ENCODE measurements around the gene TOMM7.

Gene TOMM7

DNA sequence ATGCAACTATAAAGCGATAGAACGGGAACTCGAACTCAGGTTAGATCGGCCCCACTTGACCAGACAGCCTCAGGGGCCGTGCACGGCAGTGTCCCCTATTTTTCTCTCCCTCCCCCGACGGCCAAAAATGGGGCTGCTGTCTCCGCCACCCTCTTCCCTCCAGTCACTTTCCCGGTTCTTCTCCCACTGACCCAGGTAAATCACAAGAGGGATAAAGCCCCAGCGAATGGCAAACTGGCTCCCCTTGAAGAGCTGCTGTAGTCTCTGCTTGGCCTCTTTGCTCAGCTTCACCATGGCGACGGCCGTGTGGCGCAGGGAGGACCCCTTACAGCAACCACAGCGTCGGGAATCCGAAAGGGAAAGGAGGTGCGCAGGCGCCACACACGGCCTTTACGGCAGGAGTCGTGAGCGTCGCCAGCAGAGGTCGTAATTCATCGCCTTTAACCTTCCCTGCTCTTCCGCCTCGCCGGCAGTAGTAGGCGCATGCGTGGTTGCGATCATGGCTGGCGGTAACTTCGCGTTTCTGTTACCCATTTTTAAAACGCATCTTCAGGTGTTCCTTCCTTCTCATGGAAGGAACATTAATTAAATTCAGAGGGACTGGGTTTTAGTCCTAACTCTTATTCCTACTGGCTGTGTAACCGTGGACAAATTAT, at the start of gene TOMM7:
Gene TOMM7, minus strand, starts transcription at position 364 of the 656 bp plus-strand sequence. Its CDS starts 70 bp downstream, at position 294.
- H3K4me1 Mint-ChIP-seq, result peaks cover 40% of the 10 kb centered on the region
- H3K9me3 Mint-ChIP-seq, result no peaks in the 10 kb centered on the region
- peaks cover 8% of the 10 kb centered on the region for H3K36me3 Mint-ChIP-seq
- peak within 1 kb of the TSS; percentile 100 for H3K4me3 Mint-ChIP-seq
- peaks cover 8% of the 10 kb centered on the region for H3K27me3 Mint-ChIP-seq
- peak within 1 kb of the TSS; percentile 100 for H3K27ac Mint-ChIP-seq

GRCh38 chr7:22872096-22872807, 49.6 kb upstream of the TOMM7 start:
- Mint-ChIP-seq H3K36me3 (peaks cover 9% of the 10 kb centered on the region), H3K4me3 (no peak overlapping the region), H3K4me1 (no peaks in the 10 kb centered on the region), H3K9me3 (no peaks in the 10 kb centered on the region), H3K27me3 (no peaks in the 10 kb centered on the region), H3K27ac (no peak overlapping the region)

- peaks cover 9% of the 10 kb centered on the region for H3K36me3 Mint-ChIP-seq
- no peaks in the 10 kb centered on the region for H3K4me1 Mint-ChIP-seq
- H3K4me3 Mint-ChIP-seq, result no peak overlapping the region
- no peaks in the 10 kb centered on the region for H3K27me3 Mint-ChIP-seq
- no peaks in the 10 kb centered on the region for H3K9me3 Mint-ChIP-seq
- no peak overlapping the region for H3K27ac Mint-ChIP-seq
These were observed 49.0 kb upstream of the TOMM7 start for GRCh38 chr7:22871661-22872060.

GRCh38 chr7:22868509-22868908, 45.9 kb upstream of the TOMM7 start:
- Mint-ChIP-seq H3K27ac (no peak overlapping the region), H3K9me3 (no peaks in the 10 kb centered on the region), H3K4me3 (no peak overlapping the region), H3K36me3 (peaks cover 16% of the 10 kb centered on the region), H3K27me3 (no peaks in the 10 kb centered on the region), H3K4me1 (peaks cover 14% of the 10 kb centered on the region)

DNA sequence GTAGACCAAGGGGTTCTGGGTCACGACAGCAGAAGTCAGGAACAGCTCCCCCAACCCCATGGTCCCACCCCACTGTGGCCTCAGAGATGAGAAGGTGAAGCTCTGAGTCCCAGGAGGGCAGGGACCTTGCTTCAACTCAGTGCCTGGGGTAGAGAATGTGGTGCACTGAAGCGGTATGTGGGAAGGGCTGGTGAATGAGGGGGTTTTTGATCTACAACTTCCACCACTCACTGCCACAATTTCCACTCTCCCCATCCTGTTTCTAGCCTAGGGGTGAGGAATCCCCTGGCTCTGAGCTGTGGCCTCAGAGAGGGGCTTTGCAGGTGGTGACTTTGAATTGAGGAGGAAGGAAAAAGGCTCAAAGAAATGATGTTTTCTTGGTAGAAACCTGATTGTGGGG, 44.9 kb upstream of the TOMM7 start:
- Mint-ChIP-seq H3K4me1 (peaks cover 14% of the 10 kb centered on the region), H3K27ac (peak overlapping the region; percentile 43), H3K9me3 (no peaks in the 10 kb centered on the region), H3K27me3 (no peaks in the 10 kb centered on the region), H3K36me3 (peaks cover 17% of the 10 kb centered on the region), H3K4me3 (no peak overlapping the region)

- Mint-ChIP-seq H3K9me3 (no peaks in the 10 kb centered on the region), H3K27ac (no peak overlapping the region), H3K4me3 (no peak overlapping the region), H3K36me3 (peaks cover 20% of the 10 kb centered on the region), H3K4me1 (peaks cover 14% of the 10 kb centered on the region), H3K27me3 (no peaks in the 10 kb centered on the region)
These were observed 44.4 kb upstream of the TOMM7 start for GRCh38 chr7:22867003-22867402.

DNA sequence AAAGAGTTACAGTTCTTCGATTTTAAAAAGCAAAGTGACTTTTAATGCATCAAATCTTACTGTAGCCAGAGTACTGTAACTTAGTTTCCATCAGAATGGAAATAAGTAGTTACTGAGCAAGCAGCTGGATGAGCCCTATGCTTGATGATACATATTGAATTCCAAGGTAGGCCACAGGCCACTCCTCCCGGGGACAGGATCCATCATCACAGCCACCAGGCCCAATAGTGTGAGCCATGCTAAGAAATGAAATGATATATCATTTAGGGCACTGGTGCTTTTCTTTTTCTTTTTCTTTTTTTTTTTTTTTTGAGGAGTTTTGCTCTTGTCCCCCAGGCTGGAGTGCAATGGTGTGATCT, 42.9 kb upstream of the TOMM7 start:
- Mint-ChIP-seq H3K27ac (peak overlapping the region; percentile 75), H3K9me3 (no peaks in the 10 kb centered on the region), H3K36me3 (peaks cover 23% of the 10 kb centered on the region), H3K4me1 (peaks cover 19% of the 10 kb centered on the region), H3K4me3 (no peak overlapping the region), H3K27me3 (no peaks in the 10 kb centered on the region)

GRCh38 chr7:22864855-22865601, 42.4 kb upstream of the TOMM7 start:
- peak overlapping the region; percentile 75 for H3K27ac Mint-ChIP-seq
- peaks cover 24% of the 10 kb centered on the region for H3K4me1 Mint-ChIP-seq
- H3K9me3 Mint-ChIP-seq, result no peaks in the 10 kb centered on the region
- no peak overlapping the region for H3K4me3 Mint-ChIP-seq
- H3K36me3 Mint-ChIP-seq, result peaks cover 21% of the 10 kb centered on the region
- no peaks in the 10 kb centered on the region for H3K27me3 Mint-ChIP-seq

GRCh38 chr7:22864301-22864700, 41.7 kb upstream of the TOMM7 start:
- Mint-ChIP-seq H3K27me3 (no peaks in the 10 kb centered on the region), H3K4me3 (no peak overlapping the region), H3K36me3 (peaks cover 21% of the 10 kb centered on the region), H3K4me1 (peaks cover 29% of the 10 kb centered on the region), H3K27ac (no peak overlapping the region), H3K9me3 (no peaks in the 10 kb centered on the region)

DNA sequence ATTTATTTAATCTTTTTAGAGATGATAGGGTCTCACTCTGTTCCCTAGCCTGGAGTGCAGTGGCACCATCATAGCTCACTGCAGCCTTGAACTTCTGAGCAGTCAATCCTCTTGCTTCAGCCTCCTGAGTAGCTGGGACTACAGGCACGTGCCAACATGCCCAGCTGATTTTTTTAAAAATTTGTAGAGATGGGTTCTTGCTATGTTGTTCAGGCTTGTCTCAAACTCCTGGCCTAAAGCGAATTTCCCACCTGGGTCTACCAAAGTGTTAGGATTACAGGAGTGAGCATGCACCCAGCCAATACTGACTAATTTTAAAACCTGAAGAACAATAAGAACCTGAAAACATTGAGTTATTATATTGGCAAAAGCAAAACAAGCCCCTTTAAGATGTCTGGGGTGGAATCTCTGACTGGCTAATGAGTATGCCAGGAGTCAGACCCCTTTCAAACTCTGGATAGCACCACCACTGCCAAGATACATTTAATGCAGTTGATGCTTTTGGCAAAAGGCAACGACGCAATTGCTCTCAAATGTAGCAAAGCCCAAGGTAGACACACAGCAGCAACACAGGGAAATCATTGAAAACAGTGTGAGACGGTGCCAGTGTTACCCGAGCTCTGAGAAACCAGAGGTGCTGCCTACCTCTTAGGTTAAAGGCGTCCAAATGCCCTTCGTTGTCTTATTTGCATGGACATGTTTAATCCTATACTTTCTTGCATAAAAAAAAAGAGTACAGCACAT, 40.7 kb upstream of the TOMM7 start:
- no peaks in the 10 kb centered on the region for H3K9me3 Mint-ChIP-seq
- peaks cover 24% of the 10 kb centered on the region for H3K36me3 Mint-ChIP-seq
- no peaks in the 10 kb centered on the region for H3K27me3 Mint-ChIP-seq
- H3K4me3 Mint-ChIP-seq, result no peak overlapping the region
- H3K27ac Mint-ChIP-seq, result no peak overlapping the region
- peaks cover 39% of the 10 kb centered on the region for H3K4me1 Mint-ChIP-seq

GRCh38 chr7:22861576-22861975, 38.9 kb upstream of the TOMM7 start:
- no peaks in the 10 kb centered on the region for H3K9me3 Mint-ChIP-seq
- peaks cover 28% of the 10 kb centered on the region for H3K36me3 Mint-ChIP-seq
- no peak overlapping the region for H3K4me3 Mint-ChIP-seq
- H3K27me3 Mint-ChIP-seq, result no peaks in the 10 kb centered on the region
- no peak overlapping the region for H3K27ac Mint-ChIP-seq
- H3K4me1 Mint-ChIP-seq, result peaks cover 45% of the 10 kb centered on the region

DNA sequence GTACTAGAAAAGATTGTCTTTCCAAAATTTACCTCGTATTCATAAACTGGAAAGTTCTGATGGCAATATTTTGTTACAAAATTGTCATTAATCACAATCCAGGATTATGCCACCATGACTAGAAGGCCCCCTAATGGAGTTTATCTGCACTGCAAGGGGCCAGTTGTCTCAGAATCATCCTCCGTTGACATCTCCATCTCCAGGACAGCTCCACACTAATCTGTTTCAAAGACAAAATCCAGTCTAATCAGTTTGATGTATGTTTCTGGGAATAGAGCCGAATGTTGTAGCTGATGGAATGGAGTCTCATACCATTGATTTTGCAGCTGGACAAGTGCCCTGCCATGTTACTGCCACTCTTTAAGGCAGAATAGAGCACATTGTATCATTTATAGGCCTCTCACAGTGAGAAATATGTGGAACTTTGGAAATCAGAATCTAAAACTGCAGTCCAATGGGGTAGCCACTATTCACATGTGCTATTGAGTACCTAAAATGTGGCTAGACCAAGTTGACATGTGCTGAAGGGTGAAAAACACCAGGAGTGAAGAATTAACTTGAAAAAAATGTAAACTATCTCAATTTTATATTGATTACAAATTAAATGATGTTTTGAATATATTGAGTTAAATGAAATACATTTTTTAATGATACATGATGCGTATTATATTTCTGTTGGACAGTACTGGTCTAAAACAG, 38.3 kb upstream of the TOMM7 start:
- peaks cover 33% of the 10 kb centered on the region for H3K36me3 Mint-ChIP-seq
- H3K4me1 Mint-ChIP-seq, result peaks cover 51% of the 10 kb centered on the region
- H3K4me3 Mint-ChIP-seq, result no peak overlapping the region
- H3K27me3 Mint-ChIP-seq, result no peaks in the 10 kb centered on the region
- no peaks in the 10 kb centered on the region for H3K9me3 Mint-ChIP-seq
- peak overlapping the region; percentile 21 for H3K27ac Mint-ChIP-seq

GRCh38 chr7:22860337-22860736, 37.7 kb upstream of the TOMM7 start:
- peak overlapping the region; percentile 21 for H3K27ac Mint-ChIP-seq
- H3K36me3 Mint-ChIP-seq, result peaks cover 34% of the 10 kb centered on the region

DNA sequence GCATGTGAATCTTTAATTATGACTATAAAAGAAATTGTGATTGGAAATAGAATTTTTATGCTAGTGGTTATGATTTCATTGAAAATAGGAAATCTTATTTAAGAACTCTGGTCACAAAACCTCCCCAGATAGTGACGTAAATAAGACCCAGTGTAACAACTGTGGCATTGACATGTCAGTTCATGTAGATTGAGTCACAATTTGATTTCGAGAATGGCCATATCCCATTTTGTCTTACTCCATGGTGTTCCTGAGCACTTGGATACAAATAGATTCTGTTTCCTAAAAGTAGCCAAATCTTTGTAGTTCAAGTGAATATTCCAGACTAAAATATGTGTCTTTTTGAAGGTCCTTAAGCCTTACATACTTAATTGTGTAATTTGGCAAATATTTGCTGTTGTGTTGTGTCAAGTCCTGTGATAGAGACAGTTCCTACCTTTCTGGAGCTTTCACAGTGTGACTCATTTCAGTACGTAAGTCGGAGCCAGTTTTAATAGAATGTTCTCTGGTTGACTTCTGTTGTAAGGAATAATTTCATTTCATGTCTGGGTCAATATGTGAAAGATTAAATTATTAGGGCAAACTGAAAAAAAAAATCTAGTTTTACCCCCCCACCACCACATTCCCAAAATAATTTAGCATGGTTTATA, 37.1 kb upstream of the TOMM7 start:
- Mint-ChIP-seq H3K27me3 (no peaks in the 10 kb centered on the region), H3K4me1 (peaks cover 48% of the 10 kb centered on the region), H3K27ac (peak overlapping the region; percentile 51), H3K9me3 (no peaks in the 10 kb centered on the region), H3K36me3 (peaks cover 34% of the 10 kb centered on the region), H3K4me3 (no peak overlapping the region)

More at GRCh38 chr7:22860337-22860736, 37.7 kb upstream of the TOMM7 start:
- Mint-ChIP-seq H3K4me1 (peaks cover 51% of the 10 kb centered on the region), H3K27me3 (no peaks in the 10 kb centered on the region), H3K4me3 (no peak overlapping the region), H3K9me3 (no peaks in the 10 kb centered on the region)
